Neural progenitor cell (in vitro differentiated cells): Measurements from ENCODE around the gene CYBA.

ENCODE experiments used
- EZH2 ChIP-seq: fragments of 200-600 bp; sonication (generic); IDR thresholded peaks from 2 replicates; pipeline ENCODE4 v1.6.1; 2017; ENCODE audit warnings: antibody characterized with exemption, mild to moderate bottlenecking, moderate library complexity
- TF ChIP-seq, protein P1 (sequence below): fragments of 200-600 bp; sonication (generic); IDR thresholded peaks from 2 replicates; pipeline ENCODE4 v1.5.1; 2017; ENCODE audit warnings: antibody characterized with exemption, mild to moderate bottlenecking

DNA sequence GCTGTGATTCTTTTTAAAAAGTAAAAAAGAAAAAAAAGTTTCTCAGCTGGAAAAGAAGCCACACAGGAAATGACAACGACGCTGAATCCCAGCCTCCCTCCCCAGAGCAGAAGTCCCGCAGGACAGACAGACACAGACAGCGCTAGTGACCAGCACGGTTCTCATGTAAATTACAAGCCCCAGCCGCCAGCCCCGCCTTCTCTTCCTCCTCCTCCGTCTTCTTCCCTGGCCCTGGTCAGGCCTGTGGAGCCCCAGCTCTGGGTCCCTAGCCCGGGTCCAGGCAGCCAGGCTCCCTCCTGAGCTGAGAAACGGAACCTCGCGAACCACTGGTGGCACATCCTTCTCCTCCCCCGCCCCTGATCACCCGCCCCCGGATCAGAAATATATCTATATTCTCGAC is 19.5 kb downstream of the CYBA start:
- no peak for TF ChIP-seq EZH2
- TF ChIP-seq, protein P1, sequence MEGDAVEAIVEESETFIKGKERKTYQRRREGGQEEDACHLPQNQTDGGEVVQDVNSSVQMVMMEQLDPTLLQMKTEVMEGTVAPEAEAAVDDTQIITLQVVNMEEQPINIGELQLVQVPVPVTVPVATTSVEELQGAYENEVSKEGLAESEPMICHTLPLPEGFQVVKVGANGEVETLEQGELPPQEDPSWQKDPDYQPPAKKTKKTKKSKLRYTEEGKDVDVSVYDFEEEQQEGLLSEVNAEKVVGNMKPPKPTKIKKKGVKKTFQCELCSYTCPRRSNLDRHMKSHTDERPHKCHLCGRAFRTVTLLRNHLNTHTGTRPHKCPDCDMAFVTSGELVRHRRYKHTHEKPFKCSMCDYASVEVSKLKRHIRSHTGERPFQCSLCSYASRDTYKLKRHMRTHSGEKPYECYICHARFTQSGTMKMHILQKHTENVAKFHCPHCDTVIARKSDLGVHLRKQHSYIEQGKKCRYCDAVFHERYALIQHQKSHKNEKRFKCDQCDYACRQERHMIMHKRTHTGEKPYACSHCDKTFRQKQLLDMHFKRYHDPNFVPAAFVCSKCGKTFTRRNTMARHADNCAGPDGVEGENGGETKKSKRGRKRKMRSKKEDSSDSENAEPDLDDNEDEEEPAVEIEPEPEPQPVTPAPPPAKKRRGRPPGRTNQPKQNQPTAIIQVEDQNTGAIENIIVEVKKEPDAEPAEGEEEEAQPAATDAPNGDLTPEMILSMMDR, result no peak
